ENCODE data around the gene ITLN2.
"Not testable (repeated sequence)": the region's sequence is repeated elsewhere in the genome, so short reads cannot be mapped to it uniquely, and the experiment has no call there.

ITLN2 gene

GRCh38 chr1:160945881-160946280 lies 8.7 kb downstream of the ITLN2 start:
- H3F3A ChIP-seq (ENCODE audit: low read depth); H3K4me2 ChIP-seq (ENCODE audit: low read depth, low read length, poor library complexity, severe bottlenecking); H3K9me2 ChIP-seq (replicated peaks; ENCODE audit: low read depth, low read length); H3K4me1 ChIP-seq (ENCODE audit: insufficient read depth, low read length, poor library complexity, severe bottlenecking); H3K9me3 ChIP-seq (ENCODE audit: insufficient read depth, low read depth, low read length); H3K79me2 ChIP-seq (ENCODE audit: insufficient read depth, low read length); H3K27me3 ChIP-seq (ENCODE audit: insufficient read depth, low read length, poor library complexity, severe bottlenecking); H2AFZ ChIP-seq (ENCODE audit: low read length); H4K20me1 ChIP-seq (ENCODE audit: insufficient read depth, low read length, poor library complexity, severe bottlenecking); H3K4me3 ChIP-seq (ENCODE audit: low read length, poor library complexity, severe bottlenecking); H3K9ac ChIP-seq (ENCODE audit: low read depth, low read length, poor library complexity, severe bottlenecking); H3K36me3 ChIP-seq (ENCODE audit: insufficient read depth, low read length): not testable (repeated sequence)

DNA sequence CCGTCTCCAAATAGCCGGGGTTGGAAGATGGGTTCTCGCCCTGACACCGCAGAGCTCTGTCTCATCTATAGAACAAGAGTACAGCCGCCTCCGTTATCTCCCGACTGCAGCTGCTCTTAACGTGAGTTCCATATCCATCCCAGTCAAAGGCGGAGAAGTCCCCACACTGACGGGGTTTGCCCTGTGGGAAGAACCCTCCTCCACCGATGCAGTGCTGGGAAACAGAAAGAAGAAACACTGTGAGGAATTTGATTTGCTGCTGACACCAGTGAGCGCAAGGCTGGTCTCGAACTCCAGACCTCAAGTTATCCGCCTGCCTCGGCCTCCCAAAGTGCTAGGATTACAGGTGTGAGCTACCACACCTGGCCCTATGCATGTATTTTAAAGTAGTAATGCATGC lies 9.5 kb downstream of the ITLN2 start:
- no peak overlapping the region for H3K4me3 ChIP-seq (ENCODE audit: low read length, poor library complexity, severe bottlenecking)
- H3K9me3 ChIP-seq (ENCODE audit: insufficient read depth, low read depth, low read length), result no peaks in the 10 kb centered on the region
- H3K9me2 ChIP-seq (replicated peaks; ENCODE audit: low read depth, low read length), result no peaks in the 10 kb centered on the region
- H3F3A ChIP-seq (ENCODE audit: low read depth), result no peaks in the 10 kb centered on the region
- no peaks in the 10 kb centered on the region for H3K4me1 ChIP-seq (ENCODE audit: insufficient read depth, low read length, poor library complexity, severe bottlenecking)
- H3K79me2 ChIP-seq (ENCODE audit: insufficient read depth, low read length), result no peaks in the 10 kb centered on the region
- H3K27me3 ChIP-seq (ENCODE audit: insufficient read depth, low read length, poor library complexity, severe bottlenecking), result no peaks in the 10 kb centered on the region
- TF ChIP-seq, protein P1, sequence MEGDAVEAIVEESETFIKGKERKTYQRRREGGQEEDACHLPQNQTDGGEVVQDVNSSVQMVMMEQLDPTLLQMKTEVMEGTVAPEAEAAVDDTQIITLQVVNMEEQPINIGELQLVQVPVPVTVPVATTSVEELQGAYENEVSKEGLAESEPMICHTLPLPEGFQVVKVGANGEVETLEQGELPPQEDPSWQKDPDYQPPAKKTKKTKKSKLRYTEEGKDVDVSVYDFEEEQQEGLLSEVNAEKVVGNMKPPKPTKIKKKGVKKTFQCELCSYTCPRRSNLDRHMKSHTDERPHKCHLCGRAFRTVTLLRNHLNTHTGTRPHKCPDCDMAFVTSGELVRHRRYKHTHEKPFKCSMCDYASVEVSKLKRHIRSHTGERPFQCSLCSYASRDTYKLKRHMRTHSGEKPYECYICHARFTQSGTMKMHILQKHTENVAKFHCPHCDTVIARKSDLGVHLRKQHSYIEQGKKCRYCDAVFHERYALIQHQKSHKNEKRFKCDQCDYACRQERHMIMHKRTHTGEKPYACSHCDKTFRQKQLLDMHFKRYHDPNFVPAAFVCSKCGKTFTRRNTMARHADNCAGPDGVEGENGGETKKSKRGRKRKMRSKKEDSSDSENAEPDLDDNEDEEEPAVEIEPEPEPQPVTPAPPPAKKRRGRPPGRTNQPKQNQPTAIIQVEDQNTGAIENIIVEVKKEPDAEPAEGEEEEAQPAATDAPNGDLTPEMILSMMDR (conservative IDR thresholded peaks at IDR 0.05; ENCODE audit: low read length), result no peak
- no peak for TF ChIP-seq EZH2phosphoT487 (IDR thresholded peaks at IDR 0.05; ENCODE audit: borderline replicate concordance)
- H3K36me3 ChIP-seq (ENCODE audit: insufficient read depth, low read length), result no peaks in the 10 kb centered on the region
- H2AFZ ChIP-seq (ENCODE audit: low read length), result no peak overlapping the region
- no peak overlapping the region for H3K4me2 ChIP-seq (ENCODE audit: low read depth, low read length, poor library complexity, severe bottlenecking)
- no peak overlapping the region for H3K9ac ChIP-seq (ENCODE audit: low read depth, low read length, poor library complexity, severe bottlenecking)
- no peaks in the 10 kb centered on the region for H4K20me1 ChIP-seq (ENCODE audit: insufficient read depth, low read length, poor library complexity, severe bottlenecking)

DNA sequence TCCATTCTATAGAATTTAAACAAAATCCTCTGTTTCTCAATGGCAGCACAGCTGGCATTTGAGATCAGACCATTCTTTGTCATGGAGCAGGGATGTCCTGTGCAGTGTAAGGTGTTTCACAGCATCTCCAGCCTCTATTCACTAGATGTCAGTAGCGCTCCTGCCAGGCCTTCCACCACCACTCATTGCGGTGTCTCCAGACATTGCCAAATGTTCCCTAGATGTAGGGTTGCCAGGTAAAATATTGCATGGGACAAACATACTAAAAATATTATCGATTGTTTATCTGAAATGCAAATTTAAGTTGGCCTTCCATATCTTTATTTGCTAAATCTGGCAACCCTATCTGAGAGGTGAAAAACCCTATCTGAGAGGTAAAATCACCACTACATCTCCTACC lies 11.7 kb downstream of the ITLN2 start:
- Histone ChIP-seq H3K27me3 (ENCODE audit: insufficient read depth, low read length, poor library complexity, severe bottlenecking) (no peaks in the 10 kb centered on the region), H3K4me3 (ENCODE audit: low read length, poor library complexity, severe bottlenecking) (no peak overlapping the region), H3K4me2 (ENCODE audit: low read depth, low read length, poor library complexity, severe bottlenecking) (no peak overlapping the region), H3K9ac (ENCODE audit: low read depth, low read length, poor library complexity, severe bottlenecking) (no peak overlapping the region), H3K9me3 (ENCODE audit: insufficient read depth, low read depth, low read length) (no peaks in the 10 kb centered on the region), H2AFZ (ENCODE audit: low read length) (no peak overlapping the region), H3K4me1 (ENCODE audit: insufficient read depth, low read length, poor library complexity, severe bottlenecking) (no peaks in the 10 kb centered on the region), H3K9me2 (replicated peaks; ENCODE audit: low read depth, low read length) (no peaks in the 10 kb centered on the region), H3K79me2 (ENCODE audit: insufficient read depth, low read length) (no peaks in the 10 kb centered on the region), H3K36me3 (ENCODE audit: insufficient read depth, low read length) (no peaks in the 10 kb centered on the region), H4K20me1 (ENCODE audit: insufficient read depth, low read length, poor library complexity, severe bottlenecking) (no peaks in the 10 kb centered on the region), H3F3A (ENCODE audit: low read depth) (no peaks in the 10 kb centered on the region)
- TF ChIP-seq, protein P1 (conservative IDR thresholded peaks at IDR 0.05; ENCODE audit: low read length), result peak; percentile 51
- no peak for TF ChIP-seq EZH2phosphoT487 (IDR thresholded peaks at IDR 0.05; ENCODE audit: borderline replicate concordance)

DNA sequence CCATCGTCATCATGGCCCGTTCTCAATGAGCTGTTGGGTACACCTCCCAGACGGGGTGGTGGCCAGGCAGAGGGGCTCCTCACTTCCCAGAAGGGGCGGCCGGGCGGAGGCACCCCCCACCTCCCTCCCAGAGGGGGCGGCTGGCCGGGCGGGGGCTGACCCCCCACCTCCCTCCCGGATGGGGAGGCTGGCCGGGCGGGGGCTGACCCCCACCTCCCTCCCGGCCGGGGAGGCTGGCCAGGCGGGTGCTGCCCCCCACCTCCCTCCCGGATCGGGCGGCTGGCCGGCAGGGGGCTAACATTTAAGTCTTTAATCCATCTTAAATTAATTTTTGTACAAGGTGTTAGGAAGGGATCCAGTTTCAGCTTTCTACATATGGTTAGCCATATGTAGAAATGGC lies 17.9 kb downstream of the ITLN2 start:
- not testable (repeated sequence) for H3K9me2 ChIP-seq (replicated peaks; ENCODE audit: low read depth, low read length); H4K20me1 ChIP-seq (ENCODE audit: insufficient read depth, low read length, poor library complexity, severe bottlenecking); H3K4me1 ChIP-seq (ENCODE audit: insufficient read depth, low read length, poor library complexity, severe bottlenecking); H2AFZ ChIP-seq (ENCODE audit: low read length); H3K4me3 ChIP-seq (ENCODE audit: low read length, poor library complexity, severe bottlenecking); H3K79me2 ChIP-seq (ENCODE audit: insufficient read depth, low read length); H3F3A ChIP-seq (ENCODE audit: low read depth); H3K9me3 ChIP-seq (ENCODE audit: insufficient read depth, low read depth, low read length); H3K36me3 ChIP-seq (ENCODE audit: insufficient read depth, low read length); H3K9ac ChIP-seq (ENCODE audit: low read depth, low read length, poor library complexity, severe bottlenecking); H3K4me2 ChIP-seq (ENCODE audit: low read depth, low read length, poor library complexity, severe bottlenecking); H3K27me3 ChIP-seq (ENCODE audit: insufficient read depth, low read length, poor library complexity, severe bottlenecking)

Data from Loucy (cell line).